SHP77 treated with DMSO at 0.1 percent for 48 hours (cell line): ENCODE data around the gene DDX18.

Experiments used
- DNase-seq: peaks from one replicate; lab custom pipeline; 2025; lab: John Stamatoyannopoulos, UW

The DDX18 gene

GRCh38 chr2:117834992-117835391 lies 20.5 kb downstream of the DDX18 start:
- no peak for DNase-seq

GRCh38 chr2:117835990-117836760 lies 21.7 kb downstream of the DDX18 start:
- DNase-seq, result no peak

- DNase-seq, result no peak
Measured at GRCh38 chr2:117845304-117845703, 30.8 kb downstream of the DDX18 start.

GRCh38 chr2:117850015-117850414 lies 35.5 kb downstream of the DDX18 start:
- DNase-seq, result no peak

GRCh38 chr2:117850461-117850860 lies 36.0 kb downstream of the DDX18 start:
- DNase-seq, result no peak

GRCh38 chr2:117851969-117852368 lies 37.5 kb downstream of the DDX18 start:
- DNase-seq, result no peak

- DNase-seq, result no peak
Measured at GRCh38 chr2:117853316-117853715, 38.8 kb downstream of the DDX18 start.

- DNase-seq, result no peak
Measured at GRCh38 chr2:117853873-117854272, 39.4 kb downstream of the DDX18 start.

GRCh38 chr2:117854610-117855009 lies 40.1 kb downstream of the DDX18 start:
- DNase-seq, result no peak

- no peak for DNase-seq
Measured at GRCh38 chr2:117855886-117856285, 41.4 kb downstream of the DDX18 start.

GRCh38 chr2:117856415-117857210 lies 42.1 kb downstream of the DDX18 start:
- DNase-seq, result no peak

- DNase-seq, result no peak
Measured at GRCh38 chr2:117858336-117858735, 43.8 kb downstream of the DDX18 start.

- DNase-seq, result no peak
Measured at GRCh38 chr2:117858892-117859531, 44.5 kb downstream of the DDX18 start.

GRCh38 chr2:117859532-117859911 lies 45.0 kb downstream of the DDX18 start:
- no peak for DNase-seq

GRCh38 chr2:117859924-117860647 lies 45.6 kb downstream of the DDX18 start:
- DNase-seq, result no peak

- no peak for DNase-seq
Measured at GRCh38 chr2:117862459-117862858, 48.0 kb downstream of the DDX18 start.

GRCh38 chr2:117875786-117876185 lies 61.3 kb downstream of the DDX18 start:
- no peak for DNase-seq

- no peak for DNase-seq
Measured at GRCh38 chr2:117879003-117879402, 64.5 kb downstream of the DDX18 start.
